IMR-90 (cell line): ENCODE data around the gene RSPH3. TPM values are rescaled to one million over a fixed set of nuclear protein-coding genes. Genes with fewer than 3 reads are reported as not detected.

ENCODE experiments used
- ATAC-seq: fragments of 200-7000 bp; cut with Tn5 transposase; 2 replicates; pipeline ENCODE4 v1.9.1; 2020; ENCODE audit warnings: low read depth, mild to moderate bottlenecking, moderate library complexity
- BruUV-seq: library from RNA; stranded (reverse); fragments of 400-500 nt; replicated peaks from 2 replicates; lab custom pipeline; 2021; lab: Mats Ljungman, UMichigan
- CTCF ChIA-PET: fragments of 300-600 bp; formaldehyde crosslinking; extraction: SDS; loops from one replicate; lab custom pipeline; 2021; ENCODE audit warnings: antibody characterized with exemption; lab: Yijun Ruan, JAX
- POLR2A ChIA-PET: fragments of 300-600 bp; sonication (Branson Sonifier 250); formaldehyde crosslinking; loops from one replicate; lab custom pipeline; 2022; ENCODE audit warnings: antibody characterized with exemption; ENCODE audit not compliant: unreplicated experiment; lab: Charles Lee
- DNase-seq: peaks from one replicate; pipeline ENCODE4 v3.0.0; 2013
- H2AFZ ChIP-seq: replicated peaks from 2 replicates; pipeline ENCODE3; 2013; ENCODE audit warnings: low read length, mild to moderate bottlenecking; ENCODE audit not compliant: poor library complexity
- H2AK5ac ChIP-seq: 2 replicates; pipeline ENCODE4 v1.6.1; 2013; ENCODE audit warnings: low read depth, low read length, inconsistent platforms
- H2AK9ac ChIP-seq: replicated peaks from 2 replicates; pipeline ENCODE3; 2013; ENCODE audit warnings: mild to moderate bottlenecking, low read depth, low read length, moderate library complexity; ENCODE audit not compliant: poor library complexity
- H2BK120ac ChIP-seq: 2 replicates; pipeline ENCODE4 v1.6.1; 2013; ENCODE audit warnings: low read depth, low read length, inconsistent platforms
- H2BK15ac ChIP-seq: 3 replicates; pipeline ENCODE4 v1.6.1; 2013; ENCODE audit warnings: low read depth, low read length, inconsistent platforms
- H2BK20ac ChIP-seq: 2 replicates; pipeline ENCODE4 v1.6.1; 2013; ENCODE audit warnings: low read depth, mild to moderate bottlenecking, inconsistent platforms, low read length, moderate library complexity
- H2BK5ac ChIP-seq: 2 replicates; pipeline ENCODE4 v1.6.1; 2013; ENCODE audit warnings: mild to moderate bottlenecking, low read depth, low read length, inconsistent platforms; ENCODE audit not compliant: poor library complexity, severe bottlenecking
- H3K14ac ChIP-seq: replicated peaks from 2 replicates; pipeline ENCODE4 v1.6.1; 2013; ENCODE audit warnings: low read depth, low read length, inconsistent platforms
- H3K18ac ChIP-seq: 2 replicates; pipeline ENCODE4 v1.6.1; 2013; ENCODE audit warnings: low read depth, low read length, control low read depth
- H3K23ac ChIP-seq: 2 replicates; pipeline ENCODE4 v1.6.1; 2013; ENCODE audit warnings: low read depth, low read length, inconsistent platforms
- H3K27ac ChIP-seq: 2 replicates; pipeline ENCODE4 v1.5.1; 2013; ENCODE audit warnings: mild to moderate bottlenecking, control low read depth, low read length; ENCODE audit not compliant: insufficient read depth
- H3K27me3 ChIP-seq: 2 replicates; pipeline ENCODE4 v1.6.1; 2013; ENCODE audit warnings: low read length; ENCODE audit not compliant: control insufficient read depth, insufficient read depth
- H3K36me3 ChIP-seq: 2 replicates; pipeline ENCODE4 v1.6.1; 2013; ENCODE audit warnings: low read length, mixed read lengths; ENCODE audit not compliant: control insufficient read depth, insufficient read depth
- H3K4ac ChIP-seq: 2 replicates; pipeline ENCODE4 v1.6.1; 2013; ENCODE audit warnings: low read depth, low read length, inconsistent platforms
- H3K4me1 ChIP-seq: 2 replicates; pipeline ENCODE4 v1.6.1; 2013; ENCODE audit warnings: low read length, mixed read lengths; ENCODE audit not compliant: control insufficient read depth, insufficient read depth
- H3K4me2 ChIP-seq: 2 replicates; pipeline ENCODE4 v1.6.1; 2013; ENCODE audit warnings: low read depth, mild to moderate bottlenecking, control low read depth, low read length, moderate library complexity
- H3K4me3 ChIP-seq: 2 replicates; pipeline ENCODE4 v1.5.1; 2013; ENCODE audit warnings: low read depth, mild to moderate bottlenecking, control low read depth, low read length, moderate library complexity; ENCODE audit not compliant: insufficient read depth
- H3K56ac ChIP-seq: 2 replicates; pipeline ENCODE4 v1.6.1; 2013; ENCODE audit warnings: low read length, inconsistent platforms; ENCODE audit not compliant: insufficient read depth; ENCODE audit errors: extremely low read depth
- H3K79me1 ChIP-seq, 2 experiments: 2 replicates each; pipeline ENCODE4 v1.6.1; 2013; ENCODE audit warnings: low read length in 2 of 2, inconsistent platforms in 1 of 2, low read depth in 1 of 2
- H3K9ac ChIP-seq: 2 replicates; pipeline ENCODE4 v1.6.1; 2013; ENCODE audit warnings: low read depth, low read length, control low read depth
- H3K9me1 ChIP-seq: 2 replicates; pipeline ENCODE4 v1.6.1; 2013; ENCODE audit warnings: low read length, inconsistent platforms; ENCODE audit not compliant: insufficient read depth
- H3K9me3 ChIP-seq: 2 replicates; pipeline ENCODE4 v1.6.1; 2013; ENCODE audit warnings: low read length; ENCODE audit not compliant: control insufficient read depth, insufficient read depth
- H4K20me1 ChIP-seq: 2 replicates; pipeline ENCODE4 v1.6.1; 2013; ENCODE audit warnings: low read length, inconsistent platforms; ENCODE audit not compliant: insufficient read depth
- H4K5ac ChIP-seq: 2 replicates; pipeline ENCODE4 v1.6.1; 2013; ENCODE audit warnings: mild to moderate bottlenecking, low read depth, low read length, control low read depth
- H4K8ac ChIP-seq, 2 experiments: 2 replicates each; pipeline ENCODE4 v1.6.1; 2013; ENCODE audit warnings: low read depth in 2 of 2, low read length in 2 of 2, control low read depth in 1 of 2, inconsistent platforms in 1 of 2
- H4K91ac ChIP-seq: 2 replicates; pipeline ENCODE4 v1.6.1; 2013; ENCODE audit warnings: low read depth, low read length, inconsistent platforms; ENCODE audit not compliant: insufficient read depth
- CEBPB ChIP-seq: IDR thresholded peaks from 2 replicates; pipeline ENCODE4 v1.6.1; 2012; ENCODE audit warnings: low read depth, low read length, improper control_type of control experiment
- MAFK ChIP-seq: IDR thresholded peaks from 2 replicates; pipeline ENCODE4 v1.6.1; 2012; ENCODE audit warnings: low read depth, low read length, improper control_type of control experiment
- NFE2L2 ChIP-seq: fragments of 150-350 bp; IDR thresholded peaks from 2 replicates; pipeline ENCODE4 v1.6.1; 2016; ENCODE audit warnings: low read depth, mild to moderate bottlenecking, low read length
- POLR2A ChIP-seq: IDR thresholded peaks from 2 replicates; pipeline ENCODE4 v1.6.1; 2012; ENCODE audit warnings: mild to moderate bottlenecking, low read depth, low read length
- RAD21 ChIP-seq: IDR thresholded peaks from 2 replicates; pipeline ENCODE4 v1.6.1; 2012; ENCODE audit warnings: low read length, improper control_type of control experiment
- SMC3 ChIP-seq: fragments of 150-350 bp; IDR thresholded peaks from 2 replicates; pipeline ENCODE4 v1.6.1; 2016; ENCODE audit warnings: low read depth, mild to moderate bottlenecking, antibody characterized with exemption, low read length, moderate library complexity
- WGBS, 2 experiments: methylation state at CpG; one replicate each; pipeline versions ENCODE4 v1.1.5 to v1.1.7; 2013; ENCODE audit warnings: missing lambda C conversion rate in 2 of 2; ENCODE audit not compliant: insufficient read length in 1 of 2; ENCODE audit errors: extremely low coverage in 2 of 2; 5-methylcytosine and 5-hydroxymethylcytosine counted together
- dilution Hi-C: fragments of 300-500 bp; cut with HindIII; formaldehyde crosslinking; loops from one replicate; pipeline ENCODE4 v1.14.3; 2018; ENCODE audit warnings: low sequenced_read_pairs; ENCODE audit not compliant: unreplicated experiment
- in situ Hi-C: fragments of 300-500 bp; cut with MboI; formaldehyde crosslinking; loops from 3 replicates; pipeline ENCODE4 v1.14.3; 2019; ENCODE audit warnings: low sequenced_read_pairs, inconsistent platforms, mixed read lengths
- intact Hi-C: fragments of 100-400 bp; cut with micrococcal nuclease; formaldehyde crosslinking; loops from 2 replicates; pipeline ENCODE4 v1.10.0; 2022
- polyA plus RNA-seq, 3 experiments: library from polyadenylated mRNA; depleted of rRNA; stranded (reverse); fragments of >200 nt; gene quantifications; 2 replicates each; pipeline ENCODE4 v1.2.3, GENCODE V29; 2012; ENCODE audit warnings: low replicate concordance in 1 of 3
- total RNA-seq: library from RNA; depleted of rRNA; stranded (reverse); fragments of >200 nt; gene quantifications from 2 replicates; pipeline ENCODE4 v1.2.3, GENCODE V29; 2012
- TF ChIP-seq, protein P1 (sequence below): conservative IDR thresholded peaks from 2 replicates; pipeline ENCODE4 v1.5.1; 2012; ENCODE audit warnings: mild to moderate bottlenecking, low read depth, low read length, improper control_type of control experiment
- TF ChIP-seq, protein P2 (sequence below): fragments of 150-350 bp; IDR thresholded peaks from 2 replicates; pipeline ENCODE4 v1.6.1; 2017; ENCODE audit warnings: mild to moderate bottlenecking, antibody characterized with exemption, low read length, low read depth

Gene RSPH3
- total and polyA plus RNA-seq, 2 of the 4 experiments (the other 2 are of a cell fraction), result 1.7 to 3.0 TPM

DNA sequence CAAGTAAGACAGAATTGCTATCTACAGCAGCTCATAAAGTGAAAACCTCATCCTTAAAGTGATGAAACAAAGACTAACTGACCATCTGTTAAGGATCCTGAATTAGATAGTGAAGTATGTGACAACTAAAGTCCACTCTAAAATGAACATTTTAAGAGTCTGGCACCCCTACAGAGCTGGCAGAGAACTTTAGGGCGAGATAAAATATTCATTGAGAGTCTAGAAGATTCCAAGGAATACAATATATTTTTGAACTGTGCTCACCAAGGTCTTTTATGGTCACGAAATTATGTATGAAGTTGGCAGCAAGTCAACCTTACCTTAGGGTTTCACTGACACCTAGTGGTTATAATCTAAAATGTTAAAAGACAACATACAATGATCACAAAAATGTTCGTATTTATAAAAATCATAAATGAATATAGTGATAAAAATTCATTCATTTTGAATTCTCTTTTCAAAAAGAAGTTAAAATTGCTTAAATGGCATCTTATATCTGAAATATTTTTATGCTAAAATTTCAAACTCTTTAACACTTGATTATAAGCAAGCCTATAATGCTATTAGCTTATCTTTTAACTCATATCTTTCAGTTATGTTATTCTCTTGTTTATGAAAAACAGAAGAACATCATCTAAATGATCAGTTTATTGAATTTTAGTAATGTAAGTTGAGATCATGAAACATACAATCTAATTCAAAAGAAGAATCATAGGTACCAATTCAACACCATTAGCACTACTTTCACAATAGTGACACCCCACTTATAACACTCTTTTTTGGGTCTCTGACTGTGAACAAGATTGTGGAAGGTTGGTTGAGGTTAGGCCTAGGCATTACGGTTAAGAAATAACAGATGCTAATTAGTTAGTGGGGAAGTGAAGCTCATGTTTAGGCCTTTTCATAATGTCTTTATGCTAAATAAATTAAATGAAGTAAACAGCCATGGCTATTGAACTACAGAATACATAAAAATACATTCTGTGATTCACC is 27.5 kb downstream of the RSPH3 start:
- Histone ChIP-seq H2AK5ac (no peak overlapping the region), H3K36me3 (peaks cover 1% of the 10 kb centered on the region; the same call in 1 of the 2 replicates), H3K56ac (no peak overlapping the region), H2AK9ac (no peak overlapping the region), H2BK20ac (no peak overlapping the region), H3K18ac (no peak overlapping the region), H3K4me1 (no peaks in the 10 kb centered on the region), H3K14ac (no peak overlapping the region), H4K5ac (no peak overlapping the region), H2BK120ac (no peak overlapping the region), H3K4ac (no peak overlapping the region), H4K8ac (no peak overlapping the region), H4K91ac (no peak overlapping the region), H3K79me1 (no peaks in the 10 kb centered on the region), H3K27me3 (no peaks in the 10 kb centered on the region), H3K27ac (no peak overlapping the region), H3K9ac (no peak overlapping the region), H2BK15ac (no peak overlapping the region), H3K4me2 (no peak overlapping the region), H2AFZ (no peak overlapping the region), H4K20me1 (no peaks in the 10 kb centered on the region), H2BK5ac (no peak overlapping the region), H3K23ac (no peak overlapping the region), H3K4me3 (no peak overlapping the region), H3K9me1 (no peaks in the 10 kb centered on the region), H3K9me3 (no peaks in the 10 kb centered on the region)
- ChIA-PET CTCF (interaction anchor here (0.6 to 3.9 kb wide), 4 partner anchors 266 to 752 kb away, joined by 4 to 18 read pairs (median 9); no protein-coding TSS in a partner anchor), POLR2A (no interaction called here)
- in situ Hi-C loops (loop anchor here (5.0 kb wide), 2 partner anchors 175 to 265 kb away; no protein-coding TSS in a partner anchor), dilution Hi-C loops (no loop called here), intact Hi-C loops (loop anchor here (1.0 kb wide), 3 partner anchors 153 to 268 kb away; partner anchors contain the start of gene EZR)
- ATAC-seq, result peak; percentile 63
- BruUV-seq, result no TSS peak
- WGBS, 2 experiments, result no CpG with 5 or more reads among the region's 4 CpGs
- peak; percentile 88 for TF ChIP-seq SMC3
- TF ChIP-seq, protein P1, sequence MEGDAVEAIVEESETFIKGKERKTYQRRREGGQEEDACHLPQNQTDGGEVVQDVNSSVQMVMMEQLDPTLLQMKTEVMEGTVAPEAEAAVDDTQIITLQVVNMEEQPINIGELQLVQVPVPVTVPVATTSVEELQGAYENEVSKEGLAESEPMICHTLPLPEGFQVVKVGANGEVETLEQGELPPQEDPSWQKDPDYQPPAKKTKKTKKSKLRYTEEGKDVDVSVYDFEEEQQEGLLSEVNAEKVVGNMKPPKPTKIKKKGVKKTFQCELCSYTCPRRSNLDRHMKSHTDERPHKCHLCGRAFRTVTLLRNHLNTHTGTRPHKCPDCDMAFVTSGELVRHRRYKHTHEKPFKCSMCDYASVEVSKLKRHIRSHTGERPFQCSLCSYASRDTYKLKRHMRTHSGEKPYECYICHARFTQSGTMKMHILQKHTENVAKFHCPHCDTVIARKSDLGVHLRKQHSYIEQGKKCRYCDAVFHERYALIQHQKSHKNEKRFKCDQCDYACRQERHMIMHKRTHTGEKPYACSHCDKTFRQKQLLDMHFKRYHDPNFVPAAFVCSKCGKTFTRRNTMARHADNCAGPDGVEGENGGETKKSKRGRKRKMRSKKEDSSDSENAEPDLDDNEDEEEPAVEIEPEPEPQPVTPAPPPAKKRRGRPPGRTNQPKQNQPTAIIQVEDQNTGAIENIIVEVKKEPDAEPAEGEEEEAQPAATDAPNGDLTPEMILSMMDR, result peak; percentile 71
- peak; percentile 47; the same call in 1 of the 2 replicates for TF ChIP-seq POLR2A
- TF ChIP-seq, protein P2, sequence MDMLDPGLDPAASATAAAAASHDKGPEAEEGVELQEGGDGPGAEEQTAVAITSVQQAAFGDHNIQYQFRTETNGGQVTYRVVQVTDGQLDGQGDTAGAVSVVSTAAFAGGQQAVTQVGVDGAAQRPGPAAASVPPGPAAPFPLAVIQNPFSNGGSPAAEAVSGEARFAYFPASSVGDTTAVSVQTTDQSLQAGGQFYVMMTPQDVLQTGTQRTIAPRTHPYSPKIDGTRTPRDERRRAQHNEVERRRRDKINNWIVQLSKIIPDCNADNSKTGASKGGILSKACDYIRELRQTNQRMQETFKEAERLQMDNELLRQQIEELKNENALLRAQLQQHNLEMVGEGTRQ, result no peak
- TF ChIP-seq MAFK, result no peak
- TF ChIP-seq NFE2L2, result no peak
- TF ChIP-seq RAD21, result peak; percentile 88
- no peak for TF ChIP-seq CEBPB
- peak; percentile 69 for DNase-seq
